B cell (primary cell): Measurements from ENCODE around the gene INSIG1. TPM values are rescaled to one million over a fixed set of nuclear protein-coding genes. Genes with fewer than 3 reads are reported as not detected.

Source experiments
- ATAC-seq: fragments of 200-7000 bp; cut with Tn5 transposase; one replicate; pipeline ENCODE4 v1.10.0; 2021; ENCODE audit warnings: low read depth, mild to moderate bottlenecking, moderate number of reproducible peaks, moderate library complexity
- CTCF ChIA-PET: fragments of 350-600 bp; sonication (Branson Sonifier 250); formaldehyde crosslinking; loops from one replicate; lab custom pipeline; 2021; ENCODE audit warnings: antibody characterized with exemption, inconsistent platforms; lab: Charles Lee
- POLR2A ChIA-PET: fragments of 350-600 bp; sonication (Branson Sonifier 250); formaldehyde crosslinking; loops from one replicate; lab custom pipeline; 2021; ENCODE audit warnings: antibody characterized with exemption; lab: Charles Lee
- DNase-seq: peaks from one replicate; pipeline ENCODE4 v3.0.0; 2013
- H2AFZ ChIP-seq: 2 replicates; pipeline ENCODE4 v1.6.1; 2012; ENCODE audit warnings: mild to moderate bottlenecking, low read depth, low read length; ENCODE audit not compliant: insufficient read depth, poor library complexity, severe bottlenecking
- H3K27ac ChIP-seq, 2 donors: 1 replicate in 1 of 2; 2 replicates in 1 of 2; pipeline ENCODE4 v1.5.1; 2012 to 2013; ENCODE audit warnings: low read length in 2 of 2, mild to moderate bottlenecking in 2 of 2, moderate library complexity in 1 of 2
- H3K27me3 ChIP-seq, 4 experiments: fragments of 200-600 bp in 1 of 4; sonication (generic) in 1 of 4; replicated peaks in 1 of 4; 1 replicate in 2 of 4; 2 replicates in 2 of 4; pipeline versions ENCODE4 v1.6.1 to v1.7.0; 2013 to 2016; ENCODE audit warnings: low read length in 3 of 4, mild to moderate bottlenecking in 2 of 4, mixed read lengths in 1 of 4, moderate library complexity in 1 of 4; ENCODE audit not compliant: insufficient read depth in 4 of 4, control insufficient read depth in 3 of 4; ENCODE audit errors: control extremely low read depth in 1 of 4
- H3K36me3 ChIP-seq, 2 experiments: replicated peaks in 1 of 2; 1 replicate in 1 of 2; 2 replicates in 1 of 2; pipeline versions ENCODE4 v1.6.1 to v1.7.1; 2013; ENCODE audit warnings: low read length in 1 of 2; ENCODE audit not compliant: insufficient read depth in 2 of 2, control insufficient read depth in 1 of 2; ENCODE audit errors: control extremely low read depth in 1 of 2, extremely low read depth in 1 of 2
- H3K4me1 ChIP-seq, 2 donors: fragments of 200-600 bp in 1 of 2; sonication (generic) in 1 of 2; 1 replicate in 1 of 2; 2 replicates in 1 of 2; pipeline versions ENCODE4 v1.5.1 to v1.6.1; 2013 to 2017; ENCODE audit warnings: low read length in 2 of 2; ENCODE audit not compliant: control insufficient read depth in 2 of 2, insufficient read depth in 2 of 2
- H3K4me2 ChIP-seq: replicated peaks from 2 replicates; pipeline ENCODE3; 2012; ENCODE audit warnings: mild to moderate bottlenecking, low read depth, low read length; ENCODE audit not compliant: poor library complexity, severe bottlenecking
- H3K4me3 ChIP-seq, 5 experiments: fragments of 200-600 bp in 1 of 5; sonication (generic) in 1 of 5; 1 replicate in 3 of 5; 2 replicates in 2 of 5; pipeline versions ENCODE4 v1.5.1 to v1.7.0; 2011 to 2016; ENCODE audit warnings: low read length in 4 of 5, mild to moderate bottlenecking in 4 of 5, low read depth in 2 of 5, control low read depth in 1 of 5, moderate library complexity in 1 of 5; ENCODE audit not compliant: insufficient read depth in 1 of 5; ENCODE audit errors: control extremely low read depth in 1 of 5, extremely low read depth in 1 of 5
- H3K79me2 ChIP-seq: fragments of 200-600 bp; sonication (generic); one replicate; pipeline ENCODE4 v1.6.0; 2016; ENCODE audit warnings: low read length; ENCODE audit not compliant: control insufficient read depth, insufficient read depth
- H3K9ac ChIP-seq: fragments of 200-600 bp; sonication (generic); 2 replicates; pipeline ENCODE4 v1.6.1; 2017; ENCODE audit warnings: mild to moderate bottlenecking, low read length, moderate library complexity
- H3K9me3 ChIP-seq, 3 donors: one replicate each; pipeline versions ENCODE4 v1.6.1 to v1.7.1; 2013; ENCODE audit warnings: low read length in 2 of 3; ENCODE audit not compliant: control insufficient read depth in 2 of 3, insufficient read depth in 1 of 3; ENCODE audit errors: control extremely low read depth in 1 of 3
- H4K20me1 ChIP-seq: 2 replicates; pipeline ENCODE4 v1.6.0; 2012; ENCODE audit warnings: mild to moderate bottlenecking, low read length; ENCODE audit not compliant: insufficient read depth, control insufficient read depth, poor library complexity, severe bottlenecking
- H3K27ac Mint-ChIP-seq: one replicate; pipeline ENCODE4 v1.8.0; 2021; ENCODE audit warnings: mixed read lengths
- H3K27me3 Mint-ChIP-seq: one replicate; pipeline ENCODE4 v1.8.0; 2021; ENCODE audit warnings: mixed read lengths
- H3K4me1 Mint-ChIP-seq: one replicate; pipeline ENCODE4 v1.8.0; 2021; ENCODE audit warnings: mixed read lengths
- H3K4me3 Mint-ChIP-seq: one replicate; pipeline ENCODE4 v1.8.0; 2021; ENCODE audit warnings: mixed read lengths
- H3K9me3 Mint-ChIP-seq: one replicate; pipeline ENCODE4 v1.8.0; 2022; ENCODE audit warnings: mixed read lengths; ENCODE audit not compliant: insufficient read depth
- EZH2 ChIP-seq: IDR thresholded peaks from 2 replicates; pipeline ENCODE4 v1.6.1; 2012; ENCODE audit warnings: borderline replicate concordance, low read depth, mild to moderate bottlenecking, moderate library complexity, low read length; ENCODE audit not compliant: insufficient read depth, poor library complexity, severe bottlenecking
- WGBS: methylation state at CpG from one replicate; pipeline ENCODE4 v1.1.5; 2013; ENCODE audit warnings: missing lambda C conversion rate; ENCODE audit not compliant: insufficient coverage; 5-methylcytosine and 5-hydroxymethylcytosine counted together
- intact Hi-C: fragments of 100-400 bp; cut with micrococcal nuclease; formaldehyde crosslinking; loops from one replicate; pipeline ENCODE4 v1.10.0; 2022
- polyA plus RNA-seq: library from polyadenylated mRNA; depleted of rRNA; stranded (reverse); fragments of >200 nt; gene quantifications from 2 replicates; pipeline ENCODE4 v1.2.3, GENCODE V29; 2012
- total RNA-seq, 2 donors: library from RNA; stranded (reverse); fragments of 120-200 nt in 1 of 2; gene quantifications; 1 replicate in 1 of 2; 2 replicates in 1 of 2; pipeline versions ENCODE4 v1.2.3 to v1.2.4, GENCODE V29; 2013 to 2022
- TF ChIP-seq, protein P1 (sequence below): fragments of 200-600 bp; IDR thresholded peaks from one replicate; pipeline ENCODE4 v1.8.0; 2022; ENCODE audit warnings: antibody characterized with exemption, mild to moderate bottlenecking

The INSIG1 gene
- total and polyA plus RNA-seq, 2 donors (not counting 1 experiment from before 2014, with no cell fraction given) = 32.2 to 56.2 TPM

- DNase-seq (no peak), ATAC-seq (no peak)
- peaks cover 14% of the 10 kb centered on the region for H3K27me3 Mint-ChIP-seq
- Histone ChIP-seq H2AFZ (no peak overlapping the region), H3K36me3 (no peaks in the 10 kb centered on the region), H3K4me2 (no peak overlapping the region), H3K27me3 (peaks cover 0 to 17% (median 2%) of the 10 kb centered on the region in 4 experiments), H3K9ac (no peak overlapping the region), H3K4me1 (peaks cover 7 to 18% of the 10 kb centered on the region in 2 donors), H4K20me1 (no peaks in the 10 kb centered on the region), H3K79me2 (no peaks in the 10 kb centered on the region), H3K4me3 (no peak overlapping the region), H3K9me3 (peaks cover 0 to 4% (median 0%) of the 10 kb centered on the region in 3 donors), H3K27ac (no peak overlapping the region)
- TF ChIP-seq, protein P1, sequence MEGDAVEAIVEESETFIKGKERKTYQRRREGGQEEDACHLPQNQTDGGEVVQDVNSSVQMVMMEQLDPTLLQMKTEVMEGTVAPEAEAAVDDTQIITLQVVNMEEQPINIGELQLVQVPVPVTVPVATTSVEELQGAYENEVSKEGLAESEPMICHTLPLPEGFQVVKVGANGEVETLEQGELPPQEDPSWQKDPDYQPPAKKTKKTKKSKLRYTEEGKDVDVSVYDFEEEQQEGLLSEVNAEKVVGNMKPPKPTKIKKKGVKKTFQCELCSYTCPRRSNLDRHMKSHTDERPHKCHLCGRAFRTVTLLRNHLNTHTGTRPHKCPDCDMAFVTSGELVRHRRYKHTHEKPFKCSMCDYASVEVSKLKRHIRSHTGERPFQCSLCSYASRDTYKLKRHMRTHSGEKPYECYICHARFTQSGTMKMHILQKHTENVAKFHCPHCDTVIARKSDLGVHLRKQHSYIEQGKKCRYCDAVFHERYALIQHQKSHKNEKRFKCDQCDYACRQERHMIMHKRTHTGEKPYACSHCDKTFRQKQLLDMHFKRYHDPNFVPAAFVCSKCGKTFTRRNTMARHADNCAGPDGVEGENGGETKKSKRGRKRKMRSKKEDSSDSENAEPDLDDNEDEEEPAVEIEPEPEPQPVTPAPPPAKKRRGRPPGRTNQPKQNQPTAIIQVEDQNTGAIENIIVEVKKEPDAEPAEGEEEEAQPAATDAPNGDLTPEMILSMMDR = no peak
- TF ChIP-seq EZH2 = no peak
- ChIA-PET POLR2A (no interaction called here), CTCF (interaction anchor here (1.5 kb wide), 1 partner anchor 428 kb away, joined by 3 read pairs; no protein-coding TSS in a partner anchor)
- intact Hi-C loops = no loop called here
- H3K4me1 Mint-ChIP-seq = peaks cover 4% of the 10 kb centered on the region
- no peak overlapping the region for H3K27ac Mint-ChIP-seq
- H3K9me3 Mint-ChIP-seq = no peaks in the 10 kb centered on the region
- no peak overlapping the region for H3K4me3 Mint-ChIP-seq
- WGBS = 84% methylated on average over 14 of the region's 14 CpGs
Measured at GRCh38 chr7:155340071-155340531, 42.4 kb downstream of the INSIG1 start.

DNA sequence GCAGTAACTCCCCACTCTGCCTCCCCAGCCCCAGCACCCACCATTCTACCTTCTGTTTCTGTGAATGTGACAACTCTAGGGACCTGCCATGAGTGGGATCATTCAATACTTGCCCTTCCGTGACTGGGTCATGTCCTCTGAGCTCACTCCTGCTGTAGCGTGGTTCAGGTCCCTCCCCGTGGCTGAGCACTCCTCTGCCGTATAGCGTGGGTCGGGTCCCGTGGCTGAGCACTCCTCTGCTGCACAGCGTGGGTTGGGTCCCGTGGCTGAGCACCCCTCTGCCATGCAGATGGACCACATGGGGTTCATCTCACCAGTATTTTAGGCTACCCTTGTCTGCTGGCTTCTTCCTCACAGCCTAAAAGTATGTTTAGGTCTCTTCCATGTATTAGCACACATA, 43.0 kb downstream of the INSIG1 start:
- POLR2A ChIA-PET = no interaction called here
- H3K27ac Mint-ChIP-seq = no peak overlapping the region
- 89% methylated on average over 9 of the region's 9 CpGs for WGBS
- no peak overlapping the region for H3K4me3 Mint-ChIP-seq
- TF ChIP-seq, protein P1 = no peak
- no peak for TF ChIP-seq EZH2
- no peak overlapping the region for H3K4me3 ChIP-seq
- H3K4me1 Mint-ChIP-seq = peaks cover 7% of the 10 kb centered on the region
- H3K27me3 ChIP-seq = peaks cover 0 to 22% (median 4%) of the 10 kb centered on the region in 4 experiments
- no peak overlapping the region for H3K9ac ChIP-seq
- peaks cover 14% of the 10 kb centered on the region for H3K27me3 Mint-ChIP-seq
- CTCF ChIA-PET = interaction anchor here (1.5 to 3.5 kb wide), 2 partner anchors 413 to 429 kb away, joined by 3 to 30 read pairs; no protein-coding TSS in a partner anchor
- no peaks in the 10 kb centered on the region for H4K20me1 ChIP-seq
- no peaks in the 10 kb centered on the region for H3K9me3 Mint-ChIP-seq
- intact Hi-C loops = no loop called here
- no peak overlapping the region for H3K27ac ChIP-seq
- H3K9me3 ChIP-seq = peaks cover 0 to 4% (median 0%) of the 10 kb centered on the region in 3 donors
- H3K36me3 ChIP-seq = no peaks in the 10 kb centered on the region
- DNase-seq (no peak), ATAC-seq (no peak)
- no peak overlapping the region for H2AFZ ChIP-seq
- no peaks in the 10 kb centered on the region for H3K79me2 ChIP-seq
- H3K4me1 ChIP-seq = peaks cover 12 to 23% of the 10 kb centered on the region in 2 donors
- H3K4me2 ChIP-seq = no peak overlapping the region
